ENCODE results near the gene LCK. TPM values are rescaled to one million over a fixed set of nuclear protein-coding genes. Genes with fewer than 3 reads are reported as not detected.

The LCK gene
- total and polyA plus RNA-seq, 10 of the 15 experiments (the other 5 are each of a cell fraction or from before 2014, with no cell fraction given), result 31.5 to 173 (median 119) TPM

DNA sequence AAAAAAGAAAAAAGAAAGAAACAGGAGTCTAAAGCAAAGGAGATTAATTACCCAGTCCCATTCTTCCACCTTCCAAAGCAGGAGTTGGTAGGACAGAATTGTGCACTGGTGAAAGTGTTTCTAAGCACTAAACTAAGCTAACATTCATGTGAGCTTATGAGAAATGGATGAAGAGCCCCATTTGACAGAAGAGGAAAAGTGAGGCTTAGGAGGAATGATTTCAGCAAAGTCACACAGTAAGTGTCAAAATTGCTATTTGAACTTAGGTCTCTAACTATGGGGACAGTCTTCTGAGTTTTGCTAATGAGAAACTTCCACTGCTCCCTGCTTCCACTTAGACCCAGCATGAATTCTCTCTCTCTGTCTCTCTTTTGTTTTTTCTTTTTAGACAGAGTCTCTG is 18.7 kb downstream of the LCK start:
- intact Hi-C loops (cut with micrococcal nuclease; ENCODE audit: unreplicated experiment), result no loop called here
- H2AFZ ChIP-seq (ENCODE audit: control insufficient read depth, low read depth, low read length), result no peak overlapping the region
- no peaks in the 10 kb centered on the region for H3K27me3 ChIP-seq (replicated peaks in 1 of 2; ENCODE audit: control insufficient read depth in 2 of 2, insufficient read depth in 2 of 2, low read length in 1 of 2)
- no peak overlapping the region for H3K4me2 ChIP-seq (ENCODE audit: control insufficient read depth, insufficient read depth)
- no peak overlapping the region for H3K9ac ChIP-seq (ENCODE audit: control insufficient read depth, insufficient read depth, low read length)
- RAD21 ChIA-PET (ENCODE audit: unreplicated experiment), result no interaction called here
- in situ Hi-C loops (cut with MboI), result no loop called here
- TF ChIP-seq NRF1 (conservative IDR thresholded peaks at IDR 0.05; ENCODE audit: low read depth, low read length) (no peak), ZNF384 (IDR thresholded peaks at IDR 0.05; ENCODE audit: borderline replicate concordance, low read depth, low read length) (no peak), POLR2AphosphoS5 (IDR thresholded peaks at IDR 0.05; ENCODE audit: low read length) (no peak), IKZF1 (conservative IDR thresholded peaks at IDR 0.05) (no peak), GATAD2B (conservative IDR thresholded peaks at IDR 0.05; ENCODE audit: low read depth) (no peak), CHD4 (IDR thresholded peaks at IDR 0.05) (no peak), EED (IDR thresholded peaks at IDR 0.05; ENCODE audit: low read depth) (no peak), FOXM1 (IDR thresholded peaks at IDR 0.05; ENCODE audit: low read depth, low read length) (no peak), EGR1 (IDR thresholded peaks at IDR 0.05; ENCODE audit: borderline replicate concordance in 1 of 2, low read depth in 2 of 2, low read length in 2 of 2) (no peak), PAX8 (IDR thresholded peaks at IDR 0.05) (no peak), CREM (IDR thresholded peaks at IDR 0.05; ENCODE audit: low read depth) (no peak), CEBPB (IDR thresholded peaks at IDR 0.05; ENCODE audit: borderline replicate concordance in 1 of 2, low read depth in 2 of 2, low read length in 2 of 2) (no peak), NFYB (IDR thresholded peaks at IDR 0.05; ENCODE audit: insufficient read depth, low read depth, low read length) (no peak)
- TF ChIP-seq, protein P1, sequence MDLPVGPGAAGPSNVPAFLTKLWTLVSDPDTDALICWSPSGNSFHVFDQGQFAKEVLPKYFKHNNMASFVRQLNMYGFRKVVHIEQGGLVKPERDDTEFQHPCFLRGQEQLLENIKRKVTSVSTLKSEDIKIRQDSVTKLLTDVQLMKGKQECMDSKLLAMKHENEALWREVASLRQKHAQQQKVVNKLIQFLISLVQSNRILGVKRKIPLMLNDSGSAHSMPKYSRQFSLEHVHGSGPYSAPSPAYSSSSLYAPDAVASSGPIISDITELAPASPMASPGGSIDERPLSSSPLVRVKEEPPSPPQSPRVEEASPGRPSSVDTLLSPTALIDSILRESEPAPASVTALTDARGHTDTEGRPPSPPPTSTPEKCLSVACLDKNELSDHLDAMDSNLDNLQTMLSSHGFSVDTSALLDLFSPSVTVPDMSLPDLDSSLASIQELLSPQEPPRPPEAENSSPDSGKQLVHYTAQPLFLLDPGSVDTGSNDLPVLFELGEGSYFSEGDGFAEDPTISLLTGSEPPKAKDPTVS (IDR thresholded peaks at IDR 0.05; ENCODE audit: low read depth, low read length), result no peak
- TF ChIP-seq, protein P2, sequence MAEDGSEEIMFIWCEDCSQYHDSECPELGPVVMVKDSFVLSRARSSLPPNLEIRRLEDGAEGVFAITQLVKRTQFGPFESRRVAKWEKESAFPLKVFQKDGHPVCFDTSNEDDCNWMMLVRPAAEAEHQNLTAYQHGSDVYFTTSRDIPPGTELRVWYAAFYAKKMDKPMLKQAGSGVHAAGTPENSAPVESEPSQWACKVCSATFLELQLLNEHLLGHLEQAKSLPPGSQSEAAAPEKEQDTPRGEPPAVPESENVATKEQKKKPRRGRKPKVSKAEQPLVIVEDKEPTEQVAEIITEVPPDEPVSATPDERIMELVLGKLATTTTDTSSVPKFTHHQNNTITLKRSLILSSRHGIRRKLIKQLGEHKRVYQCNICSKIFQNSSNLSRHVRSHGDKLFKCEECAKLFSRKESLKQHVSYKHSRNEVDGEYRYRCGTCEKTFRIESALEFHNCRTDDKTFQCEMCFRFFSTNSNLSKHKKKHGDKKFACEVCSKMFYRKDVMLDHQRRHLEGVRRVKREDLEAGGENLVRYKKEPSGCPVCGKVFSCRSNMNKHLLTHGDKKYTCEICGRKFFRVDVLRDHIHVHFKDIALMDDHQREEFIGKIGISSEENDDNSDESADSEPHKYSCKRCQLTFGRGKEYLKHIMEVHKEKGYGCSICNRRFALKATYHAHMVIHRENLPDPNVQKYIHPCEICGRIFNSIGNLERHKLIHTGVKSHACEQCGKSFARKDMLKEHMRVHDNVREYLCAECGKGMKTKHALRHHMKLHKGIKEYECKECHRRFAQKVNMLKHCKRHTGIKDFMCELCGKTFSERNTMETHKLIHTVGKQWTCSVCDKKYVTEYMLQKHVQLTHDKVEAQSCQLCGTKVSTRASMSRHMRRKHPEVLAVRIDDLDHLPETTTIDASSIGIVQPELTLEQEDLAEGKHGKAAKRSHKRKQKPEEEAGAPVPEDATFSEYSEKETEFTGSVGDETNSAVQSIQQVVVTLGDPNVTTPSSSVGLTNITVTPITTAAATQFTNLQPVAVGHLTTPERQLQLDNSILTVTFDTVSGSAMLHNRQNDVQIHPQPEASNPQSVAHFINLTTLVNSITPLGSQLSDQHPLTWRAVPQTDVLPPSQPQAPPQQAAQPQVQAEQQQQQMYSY (CRISPR knock-in tag; IDR thresholded peaks at IDR 0.05), result no peak
- TF ChIP-seq, protein P3, sequence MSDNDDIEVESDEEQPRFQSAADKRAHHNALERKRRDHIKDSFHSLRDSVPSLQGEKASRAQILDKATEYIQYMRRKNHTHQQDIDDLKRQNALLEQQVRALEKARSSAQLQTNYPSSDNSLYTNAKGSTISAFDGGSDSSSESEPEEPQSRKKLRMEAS (IDR thresholded peaks at IDR 0.05; ENCODE audit: low read depth, low read length), result no peak
- no peaks in the 10 kb centered on the region; the same call in 2 of the 3 replicates for H3K9me3 ChIP-seq (replicated peaks; ENCODE audit: control insufficient read depth, insufficient read depth, low read length)
- SMC1A ChIA-PET (ENCODE audit: uncharacterized antibody, unreplicated experiment), result interaction anchor here (0.6 to 3.0 kb wide), 2 partner anchors 14 to 50 kb away, joined by 3 to 9 read pairs; no protein-coding TSS in a partner anchor
- peaks cover 20% of the 10 kb centered on the region for H3K4me1 ChIP-seq (ENCODE audit: control insufficient read depth, insufficient read depth, low read length)
- BruUV-seq (replicated peaks), result no TSS peak
- H3K27ac ChIP-seq (ENCODE audit: control insufficient read depth, insufficient read depth), result no peak overlapping the region
- FAIRE-seq (no peak), DNase-seq (ENCODE audit: low read depth, low spot score) (no peak), ATAC-seq (no peak)
- peaks cover 10% of the 10 kb centered on the region for H3K79me2 ChIP-seq (ENCODE audit: control insufficient read depth, insufficient read depth, low read length)
- H3K4me3 ChIP-seq, result no peak overlapping the region
- CTCF ChIA-PET, result interaction anchor here (0.7 to 1.1 kb wide), 3 partner anchors 11 to 46 kb away, joined by 3 read pairs; no protein-coding TSS in a partner anchor
- POLR2A ChIA-PET, result interaction anchor here (1.1 kb wide), 1 partner anchor 47 kb away, joined by 4 read pairs; no protein-coding TSS in a partner anchor
- H4K20me1 ChIP-seq (ENCODE audit: control insufficient read depth, insufficient read depth), result no peaks in the 10 kb centered on the region
- H3K36me3 ChIP-seq (ENCODE audit: control insufficient read depth in 2 of 2, insufficient read depth in 2 of 2, low read length in 1 of 2), result peaks cover 0 to 10% of the 10 kb centered on the region in 2 experiments; a peak in 1 of 4 replicates
